Endothelial cell of umbilical vein (primary cell): ENCODE data around the gene XYLT1.

Experiments
- CTCF ChIP-seq, 2 donors: IDR thresholded peaks; 1 replicate in 1 of 2; 2 replicates in 1 of 2; pipeline ENCODE4 v1.5.1; 2011; ENCODE audit warnings: low read length in 2 of 2, mild to moderate bottlenecking in 2 of 2, moderate library complexity in 2 of 2, control low read depth in 1 of 2, inconsistent platforms in 1 of 2, low read depth in 1 of 2; ENCODE audit not compliant: insufficient read depth in 1 of 2; ENCODE audit errors: extremely low read depth in 1 of 2
- EZH2 ChIP-seq: IDR thresholded peaks from 2 replicates; pipeline ENCODE4 v1.6.1; 2012; ENCODE audit warnings: borderline replicate concordance, low read depth, mild to moderate bottlenecking, moderate library complexity, low read length, inconsistent platforms; ENCODE audit not compliant: severe bottlenecking
- FOS ChIP-seq: IDR thresholded peaks from 2 replicates; pipeline ENCODE4 v1.6.1; 2011; ENCODE audit warnings: mild to moderate bottlenecking, low read length, moderate library complexity, borderline replicate concordance; ENCODE audit not compliant: insufficient read depth
- GATA2 ChIP-seq: IDR thresholded peaks from 2 replicates; pipeline ENCODE4 v1.7.0; 2011; ENCODE audit warnings: low read depth, mild to moderate bottlenecking, moderate library complexity, mixed read lengths, low read length; ENCODE audit not compliant: insufficient read length, insufficient read depth
- MAX ChIP-seq: IDR thresholded peaks from 2 replicates; pipeline ENCODE4 v1.6.1; 2011; ENCODE audit not compliant: insufficient read depth, insufficient read length
- MYC ChIP-seq: IDR thresholded peaks from one replicate; pipeline ENCODE4 v1.6.1; 2011; ENCODE audit warnings: mild to moderate bottlenecking, low read depth, low read length
- POLR2A ChIP-seq: IDR thresholded peaks from 2 replicates; pipeline ENCODE4 v1.6.1; 2012; ENCODE audit warnings: low read depth, mild to moderate bottlenecking, control low read depth, low read length
- POLR2AphosphoS5 ChIP-seq: IDR thresholded peaks from 2 replicates; pipeline ENCODE4 v1.6.1; 2012; ENCODE audit warnings: low read depth, mild to moderate bottlenecking, control low read depth, low read length, moderate library complexity; ENCODE audit not compliant: insufficient read depth

- no peak for TF ChIP-seq POLR2AphosphoS5
- no peak for TF ChIP-seq CTCF (IDR thresholded peaks at IDR 0.05; ENCODE audit: extremely low read depth in 1 of 2, insufficient read depth in 1 of 2, low read depth in 1 of 2, low read length in 2 of 2)
- no peak for TF ChIP-seq POLR2A
- no peak for TF ChIP-seq GATA2
- no peak for TF ChIP-seq MYC
- TF ChIP-seq EZH2: no peak
- TF ChIP-seq MAX: no peak
- no peak for TF ChIP-seq FOS
Observed at GRCh38 chr16:17313085-17313611, 157.6 kb downstream of the XYLT1 start.
